Lung (tissue), 12 donors: ENCODE data around the gene PNPLA8. TPM values are rescaled to one million over a fixed set of nuclear protein-coding genes. Genes with fewer than 3 reads are reported as not detected.

Source experiments
- ATAC-seq: fragments of 200-7000 bp; cut with Tn5 transposase; one replicate; pipeline ENCODE4 v1.9.1; 2020; ENCODE audit warnings: moderate number of reproducible peaks; ENCODE audit not compliant: insufficient read depth, low FRiP score
- DNase-seq, 3 donors: peaks; one replicate each; pipeline ENCODE4 v3.0.0-alpha.2; 2013 to 2017
- H3K27ac ChIP-seq, 2 donors: one replicate each; pipeline ENCODE4 v1.5.1; 2013; ENCODE audit warnings: mild to moderate bottlenecking in 2 of 2, moderate library complexity in 2 of 2, control low read depth in 1 of 2, inconsistent platforms in 1 of 2, low read depth in 1 of 2, low read length in 1 of 2
- H3K27me3 ChIP-seq, 3 donors: one replicate each; pipeline ENCODE4 v1.5.1; 2013; ENCODE audit warnings: low read length in 2 of 3; ENCODE audit not compliant: control insufficient read depth in 3 of 3, insufficient read depth in 3 of 3
- H3K36me3 ChIP-seq, 4 donors: one replicate each; pipeline ENCODE4 v1.5.1; 2013; ENCODE audit warnings: low read length in 4 of 4, mild to moderate bottlenecking in 1 of 4, moderate library complexity in 1 of 4; ENCODE audit not compliant: control insufficient read depth in 4 of 4, insufficient read depth in 4 of 4
- H3K4me1 ChIP-seq, 5 donors: one replicate each; pipeline ENCODE4 v1.5.1; 2013; ENCODE audit warnings: low read length in 5 of 5, mild to moderate bottlenecking in 2 of 5, moderate library complexity in 1 of 5; ENCODE audit not compliant: control insufficient read depth in 5 of 5, insufficient read depth in 5 of 5
- H3K4me3 ChIP-seq: one replicate; pipeline ENCODE4 v1.5.1; 2013; ENCODE audit warnings: mild to moderate bottlenecking, control low read depth, moderate library complexity
- H3K9ac ChIP-seq, 2 donors: one replicate each; pipeline ENCODE4 v1.5.1; 2013; ENCODE audit warnings: low read length in 2 of 2, control low read depth in 1 of 2; ENCODE audit not compliant: insufficient read depth in 1 of 2
- H3K9me3 ChIP-seq, 4 donors: one replicate each; pipeline ENCODE4 v1.5.1; 2013; ENCODE audit warnings: low read length in 3 of 4, mild to moderate bottlenecking in 1 of 4, moderate library complexity in 1 of 4; ENCODE audit not compliant: control insufficient read depth in 4 of 4, insufficient read depth in 3 of 4
- WGBS, 2 donors: extraction: QIAGEN DNeasy Blood & Tissue Kit; methylation state at CpG; one replicate each; pipeline ENCODE4 v1.1.7; 2013; 5-methylcytosine and 5-hydroxymethylcytosine counted together
- polyA plus RNA-seq, 2 donors: library from polyadenylated mRNA; stranded (reverse); fragments of 200-250 nt; gene quantifications; one replicate each; pipeline ENCODE4 v1.2.1, GENCODE V29; 2013
- total RNA-seq, 2 donors: library from RNA; depleted of rRNA in 1 of 2; stranded (reverse); fragments of >200 nt in 1 of 2; gene quantifications; one replicate each; pipeline ENCODE4 v1.2.1, GENCODE V29; 2014 to 2021
- TF ChIP-seq, protein P1 (sequence below): IDR thresholded peaks from 2 replicates; pipeline ENCODE4 v1.5.1; 2012; ENCODE audit warnings: mild to moderate bottlenecking; ENCODE audit errors: control extremely low read depth, extremely low read depth
- donor health status: control.
- donor health status: control.
- donor health status: Bipolar disorder and iron deficiency.
- donor health status: healthy.
- donor health status: DM: yes; HTN: yes; CAD: no.

The PNPLA8 gene
- total and polyA plus RNA-seq, 4 donors: 14.2 to 49.7 (median 25.4) TPM

DNA sequence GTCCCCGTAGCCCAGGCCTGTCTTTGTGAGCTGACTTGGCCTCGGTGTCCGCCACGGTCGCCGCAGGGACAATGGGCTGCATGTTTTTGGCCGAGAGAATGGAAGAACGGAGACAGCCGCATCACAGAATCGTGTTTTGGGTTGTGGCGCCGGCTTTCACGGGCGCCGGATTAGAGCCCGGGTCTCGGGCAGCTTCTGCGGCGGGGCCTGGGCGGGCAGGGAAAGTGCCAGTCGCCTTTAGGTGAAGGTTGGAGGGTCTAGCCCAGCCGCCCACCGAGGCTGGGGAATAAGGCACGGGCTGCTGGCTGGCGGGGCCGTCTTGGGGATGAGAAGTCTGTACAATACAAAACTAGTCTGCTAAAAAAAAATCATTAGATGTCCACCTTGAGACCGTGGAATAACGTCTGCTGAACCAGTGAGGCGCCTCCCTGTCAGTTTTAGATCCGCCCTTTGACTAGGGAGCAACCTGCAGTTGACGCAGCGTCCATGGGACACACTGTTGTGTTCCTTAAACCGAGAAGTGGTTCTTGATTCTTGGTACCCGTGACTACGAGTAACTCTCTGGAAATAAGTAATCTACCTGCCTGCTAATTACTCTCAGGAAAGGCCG, 44.3 kb upstream of the PNPLA8 start:
- Histone ChIP-seq H3K27me3 (no peaks in the 10 kb centered on the region), H3K4me1 (peaks cover 0 to 20% (median 2%) of the 10 kb centered on the region in 5 donors), H3K36me3 (peaks cover 2 to 9% (median 5%) of the 10 kb centered on the region in 4 donors), H3K4me3 (peak overlapping the region; percentile 91), H3K9me3 (no peaks in the 10 kb centered on the region), H3K27ac (peak overlapping the region; percentile 91 to 96), H3K9ac (peak overlapping the region; percentile 58 to 87)
- TF ChIP-seq, protein P1, sequence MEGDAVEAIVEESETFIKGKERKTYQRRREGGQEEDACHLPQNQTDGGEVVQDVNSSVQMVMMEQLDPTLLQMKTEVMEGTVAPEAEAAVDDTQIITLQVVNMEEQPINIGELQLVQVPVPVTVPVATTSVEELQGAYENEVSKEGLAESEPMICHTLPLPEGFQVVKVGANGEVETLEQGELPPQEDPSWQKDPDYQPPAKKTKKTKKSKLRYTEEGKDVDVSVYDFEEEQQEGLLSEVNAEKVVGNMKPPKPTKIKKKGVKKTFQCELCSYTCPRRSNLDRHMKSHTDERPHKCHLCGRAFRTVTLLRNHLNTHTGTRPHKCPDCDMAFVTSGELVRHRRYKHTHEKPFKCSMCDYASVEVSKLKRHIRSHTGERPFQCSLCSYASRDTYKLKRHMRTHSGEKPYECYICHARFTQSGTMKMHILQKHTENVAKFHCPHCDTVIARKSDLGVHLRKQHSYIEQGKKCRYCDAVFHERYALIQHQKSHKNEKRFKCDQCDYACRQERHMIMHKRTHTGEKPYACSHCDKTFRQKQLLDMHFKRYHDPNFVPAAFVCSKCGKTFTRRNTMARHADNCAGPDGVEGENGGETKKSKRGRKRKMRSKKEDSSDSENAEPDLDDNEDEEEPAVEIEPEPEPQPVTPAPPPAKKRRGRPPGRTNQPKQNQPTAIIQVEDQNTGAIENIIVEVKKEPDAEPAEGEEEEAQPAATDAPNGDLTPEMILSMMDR: no peak
- ATAC-seq (peak; percentile 32), DNase-seq (peak; percentile 27 to 54 (median 32))
- WGBS, 2 donors: 0% methylated on average over 35 to 36 of the region's 36 CpGs

DNA sequence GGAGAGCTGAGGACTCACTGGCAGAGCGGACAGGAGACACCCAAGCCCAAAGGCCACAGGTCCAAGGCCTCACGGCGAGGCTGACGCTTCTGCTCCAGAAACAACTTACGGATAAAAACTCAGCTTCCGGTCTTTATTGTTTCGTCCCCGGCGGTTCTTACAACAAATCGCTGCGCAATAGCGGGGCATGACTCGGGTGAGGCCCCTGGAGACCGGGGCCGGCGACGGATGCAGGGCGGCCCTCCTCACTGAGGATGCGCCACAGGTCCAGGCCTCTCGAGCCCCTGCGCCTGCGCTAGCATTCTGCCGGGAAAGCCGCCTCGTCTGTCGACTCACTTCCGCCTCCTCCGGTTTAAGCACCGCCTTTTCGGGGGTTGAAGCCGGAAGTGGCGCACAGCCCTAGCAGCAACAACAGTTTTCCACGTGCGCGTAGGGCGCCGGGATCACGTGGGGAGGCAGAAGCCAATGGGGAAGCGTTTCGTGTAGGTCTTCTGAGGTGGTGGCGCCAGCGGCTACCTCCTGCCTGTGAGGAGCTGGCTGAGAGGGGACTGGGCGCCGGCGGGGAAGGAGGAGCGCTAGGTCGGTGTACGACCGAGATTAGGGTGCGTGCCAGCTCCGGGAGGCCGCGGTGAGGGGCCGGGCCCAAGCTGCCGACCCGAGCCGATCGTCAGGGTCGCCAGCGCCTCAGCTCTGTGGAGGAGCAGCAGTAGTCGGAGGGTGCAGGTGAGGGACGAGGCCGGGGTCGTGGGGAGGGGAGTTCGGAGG, 43.6 kb upstream of the PNPLA8 start, which contains the start of the genes DNAJB9 and THAP5:
Gene DNAJB9 (plus strand): TSS at position 494 of the 765 bp plus-strand sequence. CDS start 1,853 bp downstream, outside the sequence.
Gene THAP5 (minus strand): TSS at position 326 of the 765 bp plus-strand sequence. CDS start 137 bp downstream, at position 189.
- H3K4me3 ChIP-seq: peak within 1 kb of the TSS; percentile 91
- peak; percentile 99 to 100 (median 99) for DNase-seq
- H3K9ac ChIP-seq: peak within 1 kb of the TSS; percentile 93 to 98
- H3K4me1 ChIP-seq: peaks cover 0 to 20% (median 2%) of the 10 kb centered on the region in 5 donors
- no peaks in the 10 kb centered on the region for H3K27me3 ChIP-seq
- TF ChIP-seq, protein P1: no peak
- H3K9me3 ChIP-seq: no peaks in the 10 kb centered on the region
- H3K27ac ChIP-seq: peak within 1 kb of the TSS; percentile 93 to 98
- peak; percentile 95 for ATAC-seq
- 0% methylated on average over 60 to 65 of the region's 65 CpGs for WGBS, 2 donors
- H3K36me3 ChIP-seq: peaks cover 0 to 9% (median 5%) of the 10 kb centered on the region in 4 donors

DNA sequence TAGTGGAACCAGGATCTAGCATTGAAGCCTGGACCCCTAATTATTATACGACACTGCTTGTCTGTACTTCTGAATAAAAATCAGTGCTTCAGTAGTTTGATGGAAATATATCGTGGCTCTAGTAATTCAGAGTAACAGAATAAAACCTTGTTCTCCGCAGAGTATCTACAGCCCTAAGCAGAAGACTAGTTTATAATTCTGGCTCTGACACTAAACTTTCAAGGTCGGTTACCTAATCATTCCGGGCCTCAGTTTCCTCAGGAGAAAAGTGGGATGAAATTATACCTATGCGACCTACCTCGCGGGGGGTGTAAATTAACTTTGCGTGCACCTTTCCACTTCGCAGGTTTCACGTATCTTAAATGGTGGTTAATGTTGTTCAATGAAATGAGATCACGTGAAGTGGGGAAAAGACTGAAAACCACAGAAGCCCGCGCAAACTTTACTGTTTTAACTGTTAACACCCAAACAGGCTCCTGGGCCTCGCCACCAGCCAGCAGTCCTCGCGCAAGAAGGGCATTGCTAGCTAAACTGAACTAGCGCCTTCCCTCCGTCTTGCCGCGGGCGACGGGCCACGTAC, 43.0 kb upstream of the PNPLA8 start:
- ATAC-seq: no peak
- H3K4me1 ChIP-seq: peaks cover 0 to 20% (median 2%) of the 10 kb centered on the region in 5 donors
- H3K4me3 ChIP-seq: peak overlapping the region; percentile 77
- H3K9ac ChIP-seq: peak overlapping the region; percentile 93 to 98
- no peaks in the 10 kb centered on the region for H3K27me3 ChIP-seq
- 11 to 13% methylated on average over 24 of the region's 24 CpGs for whole genome bisulfite sequencing, 2 donors
- H3K27ac ChIP-seq: peak overlapping the region; percentile 93 to 98
- TF ChIP-seq, protein P1: no peak
- no peaks in the 10 kb centered on the region for H3K9me3 ChIP-seq
- peaks cover 0 to 9% (median 5%) of the 10 kb centered on the region in 4 donors for H3K36me3 ChIP-seq
- no peak for DNase-seq
